Hematopoietic multipotent progenitor cell treated with erythropoietin and hydrocortisone succinate and interleukin-3 and kit ligand, for 15 days (in vitro differentiated cells): ENCODE results near the gene LSAMP.

ENCODE experiments used
- DNase-seq: peaks from one replicate; pipeline ENCODE4 v3.0.0-alpha.2; 2015; ENCODE audit warnings: low spot score

The LSAMP gene

GRCh38 chr3:116356056-116356455, 89.2 kb downstream of the LSAMP start:
- no peak for DNase-seq

- DNase-seq: no peak
Measured at GRCh38 chr3:116354382-116354781, 90.9 kb downstream of the LSAMP start.

GRCh38 chr3:116350119-116350733, 95.1 kb downstream of the LSAMP start:
- DNase-seq: no peak

GRCh38 chr3:116348216-116348615, 97.1 kb downstream of the LSAMP start:
- no peak for DNase-seq

GRCh38 chr3:116342499-116342898, 102.8 kb downstream of the LSAMP start:
- DNase-seq: no peak

- no peak for DNase-seq
Measured at GRCh38 chr3:116341899-116342298, 103.4 kb downstream of the LSAMP start.

GRCh38 chr3:116341381-116341780, 103.9 kb downstream of the LSAMP start:
- DNase-seq: no peak

GRCh38 chr3:116340680-116341216, 104.5 kb downstream of the LSAMP start:
- no peak for DNase-seq

- DNase-seq: no peak
Measured at GRCh38 chr3:116339441-116340028, 105.8 kb downstream of the LSAMP start.

- DNase-seq: no peak
Measured at GRCh38 chr3:116338713-116339112, 106.6 kb downstream of the LSAMP start.

- no peak for DNase-seq
Measured at GRCh38 chr3:116337229-116337628, 108.1 kb downstream of the LSAMP start.

GRCh38 chr3:116331380-116331779, 113.9 kb downstream of the LSAMP start:
- no peak for DNase-seq

- no peak for DNase-seq
Measured at GRCh38 chr3:116322750-116323375, 122.4 kb downstream of the LSAMP start.

- no peak for DNase-seq
Measured at GRCh38 chr3:116318370-116318769, 126.9 kb downstream of the LSAMP start.

- DNase-seq: no peak
Measured at GRCh38 chr3:116316771-116317170, 128.5 kb downstream of the LSAMP start.

- DNase-seq: no peak
Measured at GRCh38 chr3:116314476-116314875, 130.8 kb downstream of the LSAMP start.

GRCh38 chr3:116306720-116307119, 138.6 kb downstream of the LSAMP start:
- no peak for DNase-seq

- no peak for DNase-seq
Measured at GRCh38 chr3:116306149-116306548, 139.1 kb downstream of the LSAMP start.

- DNase-seq: no peak
Measured at GRCh38 chr3:116302087-116302747, 143.1 kb downstream of the LSAMP start.

- DNase-seq: no peak
Measured at GRCh38 chr3:116301422-116301821, 143.9 kb downstream of the LSAMP start.

GRCh38 chr3:116300226-116300625, 145.1 kb downstream of the LSAMP start:
- no peak for DNase-seq

- DNase-seq: no peak
Measured at GRCh38 chr3:116299646-116300081, 145.6 kb downstream of the LSAMP start.

GRCh38 chr3:116298151-116298550, 147.1 kb downstream of the LSAMP start:
- no peak for DNase-seq
